Midbrain (tissue), 1 donor: ENCODE data around the gene JAML.
A peak's percentile ranks its signal among the peaks of the same experiment; 100 is the strongest.

Experiments
- DNase-seq: peaks from one replicate; lab custom pipeline; 2025; lab: John Stamatoyannopoulos, UW

Gene JAML, protein sequence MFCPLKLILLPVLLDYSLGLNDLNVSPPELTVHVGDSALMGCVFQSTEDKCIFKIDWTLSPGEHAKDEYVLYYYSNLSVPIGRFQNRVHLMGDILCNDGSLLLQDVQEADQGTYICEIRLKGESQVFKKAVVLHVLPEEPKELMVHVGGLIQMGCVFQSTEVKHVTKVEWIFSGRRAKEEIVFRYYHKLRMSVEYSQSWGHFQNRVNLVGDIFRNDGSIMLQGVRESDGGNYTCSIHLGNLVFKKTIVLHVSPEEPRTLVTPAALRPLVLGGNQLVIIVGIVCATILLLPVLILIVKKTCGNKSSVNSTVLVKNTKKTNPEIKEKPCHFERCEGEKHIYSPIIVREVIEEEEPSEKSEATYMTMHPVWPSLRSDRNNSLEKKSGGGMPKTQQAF

DNA sequence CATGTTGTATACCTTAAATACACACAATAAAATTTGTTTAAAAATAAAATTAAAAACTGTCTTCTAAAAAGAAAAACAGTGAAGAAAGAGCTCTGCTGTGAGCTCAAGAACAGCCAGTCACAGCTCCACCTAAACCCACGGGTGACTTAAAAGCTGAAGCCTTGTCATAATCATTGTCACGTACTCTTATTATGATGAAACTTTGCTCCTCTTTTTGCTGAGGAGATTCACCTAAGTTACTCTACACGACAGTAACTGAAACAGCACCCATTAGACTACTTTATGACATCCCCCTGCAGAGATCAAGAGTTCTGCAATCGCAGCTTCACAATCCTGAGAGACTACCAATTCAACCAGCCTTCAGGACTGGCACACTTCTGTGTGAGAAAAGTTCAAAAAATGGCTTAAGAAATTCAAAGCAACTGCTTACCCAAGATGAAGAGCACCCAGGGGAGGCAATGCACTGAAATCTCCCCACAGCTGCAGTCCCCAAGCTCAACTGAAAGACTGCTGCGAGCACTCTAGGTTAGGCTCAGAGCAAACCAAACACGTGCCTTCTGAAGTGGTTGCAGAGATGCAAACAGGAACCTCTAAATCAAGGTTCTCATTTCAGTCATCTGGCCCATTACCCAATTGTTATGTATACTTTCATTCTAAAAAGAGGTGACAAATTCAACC is at the start of gene JAML:
TSS of gene JAML (minus strand) at position 501 of the 678 bp plus-strand sequence. CDS start 10,145 bp downstream, outside the sequence.
- DNase-seq = no peak

DNA sequence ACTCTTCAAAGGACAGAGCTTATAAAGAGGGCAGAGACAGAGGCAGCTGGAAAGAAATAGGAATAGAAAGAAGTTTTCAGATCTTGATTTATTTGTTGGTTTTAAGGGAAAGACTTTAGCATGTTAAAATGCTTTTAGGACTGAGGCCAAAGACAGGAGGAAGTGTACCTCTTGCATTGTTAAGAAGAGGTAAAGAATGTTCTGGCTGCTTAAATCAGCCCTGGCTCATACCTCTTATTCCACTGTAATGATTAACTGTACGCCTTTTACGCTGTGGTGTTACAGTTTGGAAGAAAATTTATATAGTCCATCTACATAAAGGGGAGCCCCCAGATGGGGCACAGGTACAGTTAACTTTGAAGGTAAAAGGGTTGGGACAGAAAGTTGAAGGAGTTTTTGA is 49.4 kb upstream of the JAML start:
- no peak for DNase-seq

DNA sequence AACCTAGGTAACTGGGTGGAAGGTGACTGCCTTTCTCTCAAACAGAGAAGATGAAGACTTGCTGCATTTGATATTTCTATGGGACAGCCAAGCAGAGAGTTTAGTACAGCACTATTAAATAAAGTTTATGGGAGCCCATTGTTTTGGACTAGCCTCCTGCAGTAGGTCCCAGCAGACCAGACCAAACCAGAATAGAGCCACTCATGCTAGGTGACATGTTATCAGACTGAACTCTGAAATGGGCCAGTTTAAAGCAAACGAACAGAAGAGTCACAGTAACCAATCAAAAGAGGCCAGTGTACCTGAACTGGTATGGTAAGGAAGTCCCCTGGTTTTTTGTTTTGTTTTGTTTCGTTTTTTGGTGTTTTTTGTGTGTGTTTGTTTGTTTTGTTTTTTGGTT is 47.2 kb upstream of the JAML start:
- no peak for DNase-seq

DNA sequence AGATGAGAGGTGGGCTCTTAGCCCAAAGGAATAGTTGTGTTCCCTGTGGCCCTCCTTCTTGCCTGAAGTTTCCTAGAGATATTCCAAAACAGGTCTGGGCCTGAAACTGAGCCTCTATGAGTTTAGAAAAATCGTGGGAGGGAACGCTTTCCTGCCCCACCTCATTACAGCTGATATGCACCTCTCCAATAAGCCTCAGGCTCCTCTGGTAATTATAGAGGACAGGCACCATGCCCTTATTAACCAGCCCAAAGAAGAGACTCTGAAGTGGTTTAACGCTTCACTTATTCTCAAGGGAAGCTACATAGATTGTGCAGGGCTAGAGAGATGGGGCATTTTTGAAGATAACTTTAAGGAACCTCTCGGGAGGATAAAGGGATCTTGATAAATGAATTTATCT is 42.7 kb upstream of the JAML start:
- no peak for DNase-seq

DNA sequence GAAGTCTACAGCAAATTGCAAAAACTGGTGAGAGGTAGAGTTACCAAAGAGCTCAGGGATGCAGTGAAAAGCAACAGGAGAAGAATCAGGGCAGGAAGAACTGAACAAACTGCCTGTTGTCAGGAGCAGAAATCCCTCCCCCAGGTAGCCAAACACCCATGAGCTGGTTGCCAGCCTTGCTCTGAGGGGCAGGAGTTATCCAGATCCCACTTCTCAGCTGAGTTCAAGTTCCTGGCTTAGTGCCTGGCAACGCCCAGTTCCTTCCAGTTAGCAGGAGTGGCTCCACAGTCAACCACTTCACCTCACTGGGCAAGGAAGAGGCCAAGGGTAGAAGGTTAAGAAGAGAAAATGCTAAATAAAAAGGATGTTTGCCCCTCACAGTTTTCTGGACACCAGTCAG is 41.1 kb upstream of the JAML start:
- DNase-seq = no peak

DNA sequence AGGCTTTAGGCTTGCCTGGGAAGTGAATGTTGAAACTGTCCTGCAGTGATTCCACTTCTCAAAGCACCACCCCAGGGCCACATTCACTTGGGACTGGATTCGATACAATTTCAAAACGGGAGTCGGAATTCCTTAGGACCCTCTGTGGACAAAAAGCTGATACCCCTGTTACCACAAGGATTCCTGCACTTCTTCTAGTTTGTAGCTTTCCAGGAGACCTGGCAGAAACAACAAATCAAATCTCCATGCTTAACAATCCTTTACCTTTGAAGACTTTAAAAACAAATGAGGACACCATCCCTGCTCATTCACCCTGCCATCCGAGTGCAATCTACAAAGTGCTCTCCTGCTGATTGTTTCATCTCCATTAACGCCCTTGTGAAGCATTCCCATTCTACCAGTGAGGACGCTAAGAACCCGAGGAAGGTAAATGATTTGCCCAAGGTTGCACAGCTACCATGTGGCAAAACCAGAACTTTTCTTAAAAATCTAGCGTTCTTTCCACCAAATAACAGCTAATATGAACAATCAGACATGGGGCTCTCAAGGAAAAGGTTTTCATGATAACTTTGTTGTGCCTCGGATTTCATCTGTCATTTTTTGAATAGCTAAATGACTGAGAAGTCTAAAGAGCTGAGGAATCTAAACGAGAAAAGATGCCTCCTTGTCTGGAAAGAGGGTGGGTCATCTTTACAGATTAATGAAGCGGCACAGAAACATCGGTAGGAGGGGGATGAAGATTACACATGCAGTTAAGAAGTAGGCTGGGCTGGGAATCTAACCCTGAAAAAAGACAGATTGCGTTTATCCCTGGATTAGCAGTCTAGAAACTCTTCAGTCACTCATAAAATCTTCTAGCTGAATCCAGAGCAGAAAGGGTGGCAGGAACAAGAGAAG is 40.0 kb upstream of the JAML start:
- no peak for DNase-seq

DNA sequence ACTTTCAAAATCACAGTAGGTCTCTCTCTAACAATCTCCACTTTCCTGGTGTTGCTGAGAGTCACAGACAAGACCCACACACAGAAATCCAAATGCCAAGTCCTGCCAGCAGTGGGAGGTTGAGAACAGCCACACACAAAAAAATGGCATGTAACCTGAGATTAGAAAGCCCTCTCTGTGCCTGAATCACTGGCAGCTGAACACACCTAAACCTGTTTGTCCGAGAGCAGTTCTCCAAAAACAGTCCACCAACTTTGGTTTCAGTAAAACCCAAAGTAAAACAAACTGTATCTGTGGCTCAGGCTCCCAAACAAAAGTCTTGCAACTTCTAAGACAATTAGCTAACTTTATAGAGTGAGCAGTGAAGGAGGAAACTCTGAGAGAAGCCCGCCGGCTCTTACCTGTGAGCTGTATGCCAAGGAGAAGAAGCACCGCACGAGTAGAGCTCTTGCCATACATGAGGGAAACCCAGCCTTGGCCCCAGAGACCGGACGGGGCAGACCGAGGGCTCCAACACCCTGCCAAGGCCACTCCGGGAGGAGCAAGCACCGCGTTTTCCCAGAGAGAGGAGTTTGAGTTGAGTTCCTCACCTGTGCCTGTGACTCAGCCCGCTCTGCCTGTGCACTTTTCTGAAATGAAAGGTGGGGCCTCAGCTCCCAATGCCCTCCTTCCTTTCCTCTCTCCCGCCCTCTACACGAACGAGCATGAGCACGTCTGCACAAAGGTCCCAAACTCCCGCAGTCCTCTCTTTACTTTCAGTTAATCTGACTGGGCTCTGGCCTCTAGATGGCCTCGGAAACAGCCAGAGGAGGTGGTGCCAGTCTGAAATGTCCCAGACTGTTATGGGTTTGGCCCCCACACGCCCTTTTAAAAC is 39.1 kb upstream of the JAML start, which contains the start of gene MPZL2:
TSS of gene MPZL2 (minus strand) at position 603 of the 874 bp plus-strand sequence. CDS start at position 459, 144 bp downstream.
- DNase-seq = no peak

DNA sequence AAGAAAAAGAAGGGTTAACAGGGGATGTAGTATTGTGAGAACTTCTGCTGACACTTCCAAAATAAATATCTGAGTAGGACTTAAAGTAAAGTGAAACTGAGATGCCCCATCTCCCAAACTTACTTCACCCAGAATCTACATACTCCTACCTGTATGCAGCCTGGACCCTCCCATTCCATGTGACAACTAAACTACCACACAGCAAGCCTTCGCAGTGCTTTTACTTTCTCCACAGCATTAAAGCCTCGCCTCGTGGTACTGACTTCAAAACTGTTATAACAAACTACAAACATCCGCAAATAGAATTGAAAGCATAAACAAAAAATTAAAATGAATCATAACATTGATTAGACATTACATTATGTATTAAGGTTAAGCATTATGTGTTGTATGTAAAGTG is 38.3 kb upstream of the JAML start:
- no peak for DNase-seq

DNA sequence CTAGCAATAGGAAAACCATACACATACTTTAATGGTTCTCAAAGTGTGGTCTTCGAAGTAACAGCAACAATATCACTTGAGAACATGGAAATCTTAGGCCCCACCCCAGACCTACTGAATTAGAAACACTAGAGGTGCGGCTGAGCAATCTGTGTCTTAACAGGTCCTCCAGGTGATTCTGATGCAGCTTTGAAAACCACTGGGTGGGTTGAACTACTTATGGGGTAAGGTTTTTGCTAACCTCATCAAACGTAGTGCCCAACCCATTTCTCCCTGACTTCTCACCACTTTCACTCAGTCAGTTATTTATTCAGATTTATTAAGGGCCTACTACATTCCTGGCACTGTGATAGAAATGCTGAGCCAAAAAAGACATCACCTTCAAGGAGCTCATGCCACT is 35.5 kb upstream of the JAML start:
- DNase-seq = no peak

DNA sequence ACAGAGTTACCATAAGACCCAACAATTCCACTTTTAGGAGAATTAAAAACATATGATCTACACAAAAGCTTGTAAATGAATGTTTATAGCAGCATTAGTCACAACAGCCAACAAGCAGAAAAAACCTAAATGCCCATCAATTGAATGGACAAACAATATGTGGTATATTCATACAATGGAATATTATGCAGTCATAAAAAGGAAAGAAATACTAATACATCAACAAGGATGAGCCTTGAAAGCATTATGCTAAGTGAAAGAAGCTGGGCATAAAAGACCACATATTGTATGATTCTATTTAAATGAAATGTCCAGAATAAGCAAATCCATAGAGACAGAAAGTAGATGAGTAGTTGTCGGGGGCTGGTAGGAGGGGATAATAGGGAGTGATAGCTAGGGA is 34.3 kb upstream of the JAML start:
- DNase-seq = no peak

DNA sequence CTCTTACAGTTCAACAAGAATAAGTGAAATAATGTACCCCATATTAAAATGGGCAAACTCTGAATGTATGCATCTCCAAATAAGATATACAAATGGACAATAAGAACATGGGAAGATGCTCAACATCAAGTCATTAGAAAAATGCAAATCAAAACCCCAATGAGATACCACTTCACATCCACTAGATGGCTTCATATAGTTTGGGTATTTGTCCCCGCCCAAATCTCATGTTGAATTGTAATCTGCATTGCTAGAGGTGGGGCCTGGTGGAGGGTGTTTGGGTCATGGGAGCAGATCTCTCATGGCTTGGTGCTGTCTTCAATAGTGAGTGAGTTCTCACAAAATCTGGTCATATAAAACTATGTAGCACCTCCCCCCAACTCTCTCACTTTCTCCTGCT is 33.6 kb upstream of the JAML start:
- DNase-seq = no peak

DNA sequence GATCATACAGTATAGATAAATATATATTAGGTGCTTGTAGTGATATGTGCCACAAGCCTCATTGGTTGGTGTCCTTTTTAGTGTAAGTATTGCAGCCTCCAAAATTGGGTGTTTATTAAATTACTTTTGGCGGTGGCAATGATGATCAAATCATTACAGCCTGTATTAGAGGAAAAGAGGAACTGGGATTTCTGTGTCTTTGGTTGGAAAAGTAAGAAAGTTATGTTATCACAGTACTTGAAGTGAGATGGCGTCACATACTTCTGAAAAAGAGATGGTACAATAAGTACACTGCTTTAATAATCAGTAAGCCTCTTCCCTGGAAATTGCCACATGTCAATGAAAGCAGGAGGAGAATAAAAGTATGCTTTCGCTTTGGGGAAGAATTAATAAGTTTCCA is 27.9 kb upstream of the JAML start:
- DNase-seq = no peak

DNA sequence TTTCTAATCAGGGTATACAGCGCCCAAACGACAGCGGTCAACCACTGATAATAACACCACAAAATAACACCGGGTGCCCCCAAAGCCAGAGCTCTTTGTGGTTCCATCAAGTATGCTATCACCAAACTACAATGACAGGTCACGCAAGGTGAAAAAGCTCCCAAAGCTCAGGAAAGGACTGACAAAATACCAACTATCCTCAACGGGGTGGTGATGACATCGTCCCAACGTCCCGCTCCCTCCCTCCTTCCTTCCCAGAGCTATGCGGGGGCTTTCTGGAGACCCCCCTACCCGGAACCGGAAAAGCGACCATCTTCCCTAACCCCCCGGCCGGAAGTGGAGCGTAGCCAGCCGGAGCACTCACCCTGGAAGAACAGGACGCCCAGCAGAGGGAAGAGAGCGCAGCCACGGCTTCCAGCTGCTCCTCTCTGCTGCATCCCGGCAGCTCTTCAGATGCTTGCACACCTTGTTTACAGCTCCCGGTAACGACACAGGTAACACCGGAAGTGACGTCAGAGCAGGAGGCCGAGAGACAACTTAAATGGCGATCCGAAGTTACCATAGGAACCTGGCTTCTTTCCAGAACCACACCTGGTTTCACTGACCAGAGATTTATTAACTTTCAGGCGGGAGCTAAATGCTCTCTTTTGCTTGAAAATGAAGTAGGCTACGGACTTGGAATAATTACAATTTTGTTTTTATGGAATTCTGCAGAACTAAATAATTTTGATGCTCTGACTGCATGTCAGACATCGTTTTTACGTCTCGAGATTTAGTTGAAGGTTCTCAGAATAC is 27.2 kb upstream of the JAML start, which contains the start of gene MPZL3:
TSS of gene MPZL3 (minus strand) at position 508 of the 795 bp plus-strand sequence. CDS start at position 437, 71 bp downstream.
- DNase-seq = peak; percentile 50

DNA sequence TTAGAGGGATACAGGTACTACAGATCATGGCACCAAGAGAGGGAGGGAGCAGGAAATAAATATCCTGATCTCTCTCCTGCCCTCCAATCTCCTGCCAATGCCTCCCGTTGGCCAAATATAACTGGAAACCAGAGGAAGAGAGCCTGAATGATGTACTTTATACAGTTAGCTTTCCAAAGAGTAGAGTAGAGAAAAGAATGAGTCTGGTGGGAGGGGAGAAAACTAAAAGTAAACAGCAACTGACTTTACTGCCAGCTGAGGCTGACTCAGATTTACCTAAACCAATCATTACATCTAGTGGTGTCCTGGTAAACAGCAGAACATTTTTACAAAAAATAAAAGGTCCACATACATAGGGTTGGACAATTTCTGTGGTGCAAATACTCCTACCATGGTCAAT is 22.2 kb upstream of the JAML start:
- DNase-seq = no peak

DNA sequence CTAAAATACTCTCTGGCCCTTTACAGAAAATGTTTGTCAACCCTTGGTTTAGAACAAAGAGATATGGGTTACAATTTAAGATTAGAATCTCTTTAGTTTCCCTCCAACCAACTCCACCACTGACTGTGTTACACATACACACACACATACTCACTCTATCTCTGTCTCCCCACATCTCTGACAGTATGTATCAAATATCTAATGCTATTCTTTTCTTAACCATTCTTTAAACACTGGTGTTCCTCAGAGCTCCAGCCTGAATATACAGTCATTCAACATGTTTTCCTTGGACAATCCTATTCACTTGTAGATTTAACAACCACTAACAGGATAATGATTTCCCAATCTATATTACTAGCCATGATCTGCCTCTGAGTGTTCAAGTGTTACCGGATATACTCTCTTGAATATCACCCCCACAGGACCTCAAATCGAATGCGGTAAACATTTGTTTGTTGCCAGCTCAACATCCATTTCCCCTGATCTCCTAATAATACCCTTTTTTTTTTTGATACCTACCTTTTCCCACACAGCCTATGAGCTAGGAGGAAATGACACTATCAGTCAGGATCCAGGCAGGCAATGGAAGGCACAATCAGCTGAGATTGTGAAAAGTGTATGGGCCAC is 21.2 kb upstream of the JAML start:
- DNase-seq = no peak

DNA sequence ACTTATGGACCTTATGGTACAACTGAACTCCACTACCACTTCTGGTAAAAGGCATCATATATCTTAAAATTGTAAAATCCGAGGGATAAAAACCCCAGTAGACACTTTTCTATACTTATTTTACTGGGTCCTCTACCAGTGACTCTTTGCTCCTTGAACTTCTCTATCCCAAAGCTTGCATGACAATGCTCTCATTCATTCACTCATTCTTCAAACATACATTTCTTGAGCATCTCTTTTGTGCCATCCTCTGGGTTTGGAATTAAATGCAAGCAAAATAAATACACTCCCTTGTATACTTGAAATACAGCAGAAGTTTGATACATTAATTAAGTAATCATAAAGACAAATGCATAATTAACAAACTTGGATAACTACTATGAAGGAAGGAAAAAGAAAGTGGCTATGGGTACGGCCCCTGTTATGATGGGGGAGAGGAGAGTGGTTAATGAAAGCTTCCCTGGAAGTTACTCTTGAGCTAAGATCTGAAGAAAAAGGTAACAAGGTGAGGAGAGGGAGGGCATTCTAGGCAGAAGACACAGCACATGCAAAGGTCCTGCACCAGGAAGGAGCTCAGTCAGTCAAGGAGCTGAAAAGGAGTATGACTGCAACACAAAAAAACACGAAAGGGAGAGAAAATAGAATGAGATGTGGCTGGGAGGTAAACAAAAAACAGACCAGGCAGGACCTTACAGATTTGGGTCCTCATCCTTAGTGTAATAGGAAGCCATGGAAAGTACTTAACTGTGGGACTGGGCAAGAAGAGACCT is 19.4 kb upstream of the JAML start:
- DNase-seq = no peak

DNA sequence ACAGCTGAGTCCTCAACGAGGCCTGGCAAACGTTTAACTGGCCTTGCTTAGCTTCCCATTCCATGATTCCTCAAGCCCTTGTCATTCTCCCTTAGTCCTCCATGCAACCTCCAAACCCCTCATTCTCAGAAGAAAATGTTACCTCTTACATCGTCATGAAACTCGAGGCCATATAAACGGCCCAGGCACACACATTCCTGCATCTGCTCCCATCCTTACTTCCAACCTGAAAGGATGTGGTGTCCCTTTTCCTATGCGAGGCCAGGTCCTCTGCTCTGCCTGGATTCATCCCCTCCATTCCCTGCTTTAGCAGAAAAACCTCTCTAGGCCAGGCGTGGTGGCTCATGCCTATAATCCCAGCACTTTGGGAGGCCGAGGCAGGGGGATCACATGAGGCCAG is 18.4 kb upstream of the JAML start:
- DNase-seq = no peak

DNA sequence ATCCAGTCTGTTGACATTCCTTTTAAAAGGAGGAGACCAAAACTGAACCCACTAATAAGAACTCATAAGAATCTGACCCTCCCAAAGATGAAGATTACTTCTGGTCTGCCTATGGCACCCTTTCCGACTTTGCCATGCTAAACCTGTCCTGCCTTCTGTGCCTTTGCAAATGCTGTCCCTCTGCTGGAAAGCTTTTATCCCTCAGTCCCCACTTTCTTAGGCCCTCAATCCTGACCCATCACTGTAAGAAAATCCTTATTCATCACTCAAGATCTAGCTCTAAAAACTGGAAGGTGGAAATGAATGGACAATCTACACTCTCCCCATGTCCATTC is 16.9 kb upstream of the JAML start:
- no peak for DNase-seq

DNA sequence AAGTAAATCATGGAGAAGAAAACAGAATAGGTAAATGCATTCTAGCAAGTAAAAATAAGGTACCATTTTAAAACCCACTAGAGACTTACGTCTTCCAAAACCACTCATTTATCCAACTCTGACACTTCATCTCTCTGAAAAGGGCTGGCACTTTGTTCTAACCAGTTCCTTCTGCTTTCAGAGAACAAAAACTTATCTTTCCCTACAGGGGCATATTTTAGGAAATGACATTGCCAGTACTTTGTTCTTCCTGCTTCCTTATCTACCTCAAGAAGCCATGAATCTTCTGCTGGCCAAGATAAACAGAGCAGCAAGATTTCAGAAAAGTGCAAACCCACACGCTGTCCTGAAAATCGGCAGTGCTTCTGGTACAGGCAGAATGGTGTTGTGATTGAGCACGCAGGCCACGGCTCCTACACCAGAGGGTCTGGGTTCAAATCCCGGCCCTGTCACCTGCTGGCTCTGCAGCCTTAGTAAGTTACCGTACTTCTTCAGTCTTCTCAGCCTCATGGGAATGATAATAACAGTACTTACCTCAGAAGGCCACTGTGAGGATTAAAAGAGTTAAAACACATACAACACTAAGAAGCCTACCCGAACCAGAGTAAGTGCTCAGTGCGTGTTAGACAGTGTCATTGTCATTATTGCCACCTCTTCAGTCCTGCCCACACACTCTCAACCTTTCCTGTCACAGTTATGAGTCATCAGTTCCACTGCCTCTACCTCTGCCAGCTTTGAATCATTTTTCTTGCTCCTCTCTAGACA is 16.4 kb upstream of the JAML start:
- DNase-seq = no peak
